PC-9 (cell line): Measurements from ENCODE around the gene ALLC.

Experiments used
- EZH2 ChIP-seq: fragments of 200-600 bp; sonication (generic); IDR thresholded peaks from 2 replicates; pipeline ENCODE4 v1.8.0; 2017; ENCODE audit warnings: antibody characterized with exemption, low read depth
- TF ChIP-seq, protein P1 (sequence below): fragments of 200-600 bp; sonication (generic); conservative IDR thresholded peaks from 2 replicates; pipeline ENCODE4 v1.6.1; 2017; ENCODE audit warnings: mixed run types, antibody characterized with exemption, mild to moderate bottlenecking, moderate library complexity

DNA sequence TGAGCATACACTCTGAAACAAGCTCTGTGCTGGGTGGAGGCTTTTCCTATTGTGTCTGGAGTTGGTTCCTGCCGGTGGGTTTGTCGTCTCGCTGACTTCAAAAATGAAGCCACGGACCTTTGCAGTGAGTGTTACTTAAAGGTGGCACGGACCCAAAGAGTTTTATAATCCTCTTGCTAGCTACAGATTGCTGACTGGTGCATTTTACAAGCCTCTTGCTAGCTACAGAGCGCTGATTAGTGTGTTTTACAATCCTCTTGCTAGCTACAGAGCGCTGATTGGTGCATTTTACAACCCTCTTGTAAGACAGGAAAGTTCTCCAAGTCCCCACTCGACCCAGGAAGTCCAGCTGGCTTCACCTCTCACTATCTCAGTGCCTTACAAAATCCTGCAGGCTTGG lies 60.7 kb downstream of the ALLC start:
- TF ChIP-seq, protein P1, sequence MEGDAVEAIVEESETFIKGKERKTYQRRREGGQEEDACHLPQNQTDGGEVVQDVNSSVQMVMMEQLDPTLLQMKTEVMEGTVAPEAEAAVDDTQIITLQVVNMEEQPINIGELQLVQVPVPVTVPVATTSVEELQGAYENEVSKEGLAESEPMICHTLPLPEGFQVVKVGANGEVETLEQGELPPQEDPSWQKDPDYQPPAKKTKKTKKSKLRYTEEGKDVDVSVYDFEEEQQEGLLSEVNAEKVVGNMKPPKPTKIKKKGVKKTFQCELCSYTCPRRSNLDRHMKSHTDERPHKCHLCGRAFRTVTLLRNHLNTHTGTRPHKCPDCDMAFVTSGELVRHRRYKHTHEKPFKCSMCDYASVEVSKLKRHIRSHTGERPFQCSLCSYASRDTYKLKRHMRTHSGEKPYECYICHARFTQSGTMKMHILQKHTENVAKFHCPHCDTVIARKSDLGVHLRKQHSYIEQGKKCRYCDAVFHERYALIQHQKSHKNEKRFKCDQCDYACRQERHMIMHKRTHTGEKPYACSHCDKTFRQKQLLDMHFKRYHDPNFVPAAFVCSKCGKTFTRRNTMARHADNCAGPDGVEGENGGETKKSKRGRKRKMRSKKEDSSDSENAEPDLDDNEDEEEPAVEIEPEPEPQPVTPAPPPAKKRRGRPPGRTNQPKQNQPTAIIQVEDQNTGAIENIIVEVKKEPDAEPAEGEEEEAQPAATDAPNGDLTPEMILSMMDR = no peak
- no peak for TF ChIP-seq EZH2
